Measurements from ENCODE around the gene AIMP1.

AIMP1 gene

GRCh38 chr4:106355193-106355592, 38.8 kb downstream of the AIMP1 start:
- TF ChIP-seq CTCF (IDR thresholded peaks at IDR 0.05): no peak

- no peak for TF ChIP-seq CTCF (IDR thresholded peaks at IDR 0.05)
Measured at GRCh38 chr4:106358899-106359298, 42.5 kb downstream of the AIMP1 start.

- no peak for TF ChIP-seq CTCF (IDR thresholded peaks at IDR 0.05)
Measured at GRCh38 chr4:106362086-106362825, 45.9 kb downstream of the AIMP1 start.

- no peak for TF ChIP-seq CTCF (IDR thresholded peaks at IDR 0.05)
Measured at GRCh38 chr4:106364282-106364681, 47.9 kb downstream of the AIMP1 start.

GRCh38 chr4:106365613-106366012, 49.3 kb downstream of the AIMP1 start:
- no peak for TF ChIP-seq CTCF (IDR thresholded peaks at IDR 0.05)

GRCh38 chr4:106366026-106366425, 49.7 kb downstream of the AIMP1 start:
- TF ChIP-seq CTCF (IDR thresholded peaks at IDR 0.05): no peak

GRCh38 chr4:106367072-106367471, 50.7 kb downstream of the AIMP1 start:
- TF ChIP-seq CTCF (IDR thresholded peaks at IDR 0.05): no peak

GRCh38 chr4:106368678-106369077, 52.3 kb downstream of the AIMP1 start, which contains the start of gene GIMD1:
TSS of gene GIMD1 (minus strand) at chr4:106368778. CDS start at chr4:106367435, 1,343 bp downstream.
- no peak for TF ChIP-seq CTCF (IDR thresholded peaks at IDR 0.05)

All from LNCAP (cell line).